ENCODE results near the gene SCARF2.

DNA sequence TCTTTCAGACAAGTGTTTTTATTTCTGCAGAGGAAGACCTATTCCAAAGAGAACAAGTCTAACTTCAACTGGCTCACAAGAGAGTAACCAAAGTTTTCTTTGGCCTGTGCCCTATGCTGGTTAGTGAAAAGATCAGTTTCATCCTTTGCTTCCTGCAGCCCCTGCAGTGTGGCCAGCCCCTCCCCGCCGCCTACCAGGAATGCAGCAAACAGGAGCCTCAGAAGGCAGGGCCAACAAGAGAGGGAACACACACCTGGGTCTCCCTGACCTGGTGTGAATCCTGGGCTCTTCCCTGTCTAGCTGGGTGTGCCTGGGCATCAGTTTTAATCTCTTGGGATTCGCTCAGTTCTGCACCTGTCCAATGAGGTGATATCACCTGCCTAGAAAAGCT lies 21.5 kb upstream of the SCARF2 start:
- TF ChIP-seq, protein P1, sequence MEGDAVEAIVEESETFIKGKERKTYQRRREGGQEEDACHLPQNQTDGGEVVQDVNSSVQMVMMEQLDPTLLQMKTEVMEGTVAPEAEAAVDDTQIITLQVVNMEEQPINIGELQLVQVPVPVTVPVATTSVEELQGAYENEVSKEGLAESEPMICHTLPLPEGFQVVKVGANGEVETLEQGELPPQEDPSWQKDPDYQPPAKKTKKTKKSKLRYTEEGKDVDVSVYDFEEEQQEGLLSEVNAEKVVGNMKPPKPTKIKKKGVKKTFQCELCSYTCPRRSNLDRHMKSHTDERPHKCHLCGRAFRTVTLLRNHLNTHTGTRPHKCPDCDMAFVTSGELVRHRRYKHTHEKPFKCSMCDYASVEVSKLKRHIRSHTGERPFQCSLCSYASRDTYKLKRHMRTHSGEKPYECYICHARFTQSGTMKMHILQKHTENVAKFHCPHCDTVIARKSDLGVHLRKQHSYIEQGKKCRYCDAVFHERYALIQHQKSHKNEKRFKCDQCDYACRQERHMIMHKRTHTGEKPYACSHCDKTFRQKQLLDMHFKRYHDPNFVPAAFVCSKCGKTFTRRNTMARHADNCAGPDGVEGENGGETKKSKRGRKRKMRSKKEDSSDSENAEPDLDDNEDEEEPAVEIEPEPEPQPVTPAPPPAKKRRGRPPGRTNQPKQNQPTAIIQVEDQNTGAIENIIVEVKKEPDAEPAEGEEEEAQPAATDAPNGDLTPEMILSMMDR (IDR thresholded peaks at IDR 0.05) = no peak
- TF ChIP-seq POLR2A (IDR thresholded peaks at IDR 0.05) = no peak
